ENCODE measurements around the gene STK40.

Gene STK40, protein sequence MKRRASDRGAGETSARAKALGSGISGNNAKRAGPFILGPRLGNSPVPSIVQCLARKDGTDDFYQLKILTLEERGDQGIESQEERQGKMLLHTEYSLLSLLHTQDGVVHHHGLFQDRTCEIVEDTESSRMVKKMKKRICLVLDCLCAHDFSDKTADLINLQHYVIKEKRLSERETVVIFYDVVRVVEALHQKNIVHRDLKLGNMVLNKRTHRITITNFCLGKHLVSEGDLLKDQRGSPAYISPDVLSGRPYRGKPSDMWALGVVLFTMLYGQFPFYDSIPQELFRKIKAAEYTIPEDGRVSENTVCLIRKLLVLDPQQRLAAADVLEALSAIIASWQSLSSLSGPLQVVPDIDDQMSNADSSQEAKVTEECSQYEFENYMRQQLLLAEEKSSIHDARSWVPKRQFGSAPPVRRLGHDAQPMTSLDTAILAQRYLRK
- long read RNA-seq, donor 1, transcript STK40-204 (11 exons, 3,621 nt) = major isoform, 11 of 11 reads
- long read RNA-seq, donor 1, partial matches to known transcripts = 0 of 11 reads
- long read RNA-seq, donor 1, other reads (novel, unspliced or antisense) = 0 of 11 reads
- long read RNA-seq, donor 2, transcript STK40-204 (11 exons, 3,621 nt) = major isoform, 5 of 39 reads
- long read RNA-seq, donor 2, partial matches to known transcripts = 33 of 39 reads
- long read RNA-seq, donor 2, other reads (novel, unspliced or antisense) = 0 of 39 reads
- long read RNA-seq, donor 3, partial matches to known transcripts = 0 of 1 reads
- long read RNA-seq, donor 3, other reads (novel, unspliced or antisense) = 0 of 1 reads
- long read RNA-seq, donor 4, transcript STK40-204 (11 exons, 3,621 nt) = major isoform, 5 of 5 reads
- long read RNA-seq, donor 4, partial matches to known transcripts = 0 of 5 reads
- long read RNA-seq, donor 4, other reads (novel, unspliced or antisense) = 0 of 5 reads
- long read RNA-seq, donor 5, transcript STK40-204 (11 exons, 3,621 nt) = major isoform, 10 of 10 reads
- long read RNA-seq, donor 5, partial matches to known transcripts = 0 of 10 reads
- long read RNA-seq, donor 5, other reads (novel, unspliced or antisense) = 0 of 10 reads
- long read RNA-seq, donor 6, transcript STK40-204 (11 exons, 3,621 nt) = major isoform, 8 of 8 reads
- long read RNA-seq, donor 6, partial matches to known transcripts = 0 of 8 reads
- long read RNA-seq, donor 6, other reads (novel, unspliced or antisense) = 0 of 8 reads
- long read RNA-seq, donor 7, transcript STK40-204 (11 exons, 3,621 nt) = major isoform, 13 of 13 reads
- long read RNA-seq, donor 7, partial matches to known transcripts = 0 of 13 reads
- long read RNA-seq, donor 7, other reads (novel, unspliced or antisense) = 0 of 13 reads
- long read RNA-seq, donor 8, transcript STK40-204 (11 exons, 3,621 nt) = major isoform, 6 of 7 reads
- long read RNA-seq, donor 8, partial matches to known transcripts = 0 of 7 reads
- long read RNA-seq, donor 8, other reads (novel, unspliced or antisense) = 0 of 7 reads

- peak; percentile 82 for DNase-seq
Measured at GRCh38 chr1:36385410-36386264, at the start of gene STK40. Gene STK40, minus strand, starts transcription at chr1:36385924. Its CDS starts 24,592 bp downstream, at chr1:36361332.

- DNase-seq = no peak
Measured at GRCh38 chr1:36433102-36433501, 47.4 kb upstream of the STK40 start.

- DNase-seq = no peak
Measured at GRCh38 chr1:36432616-36433015, 46.9 kb upstream of the STK40 start.

DNA sequence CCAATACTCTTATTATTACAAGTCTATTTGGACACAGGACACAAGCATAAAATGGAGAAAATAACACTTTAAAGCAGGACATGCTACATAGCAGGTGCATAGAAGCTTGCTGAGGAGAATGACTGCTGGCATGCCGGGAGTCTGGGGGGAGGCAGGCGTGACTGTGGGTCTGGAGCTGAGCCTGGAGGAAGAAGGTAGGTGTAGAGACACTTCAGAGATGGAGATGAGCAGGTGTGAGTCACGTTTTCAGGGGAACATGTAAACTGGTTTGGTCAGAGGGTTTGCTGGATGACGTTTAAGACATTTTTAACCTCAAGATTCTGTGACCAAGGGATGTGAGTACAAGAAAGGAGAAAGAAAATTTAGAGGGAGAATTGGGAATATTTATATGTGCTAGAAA, 40.1 kb upstream of the STK40 start:
- no peak for DNase-seq

DNA sequence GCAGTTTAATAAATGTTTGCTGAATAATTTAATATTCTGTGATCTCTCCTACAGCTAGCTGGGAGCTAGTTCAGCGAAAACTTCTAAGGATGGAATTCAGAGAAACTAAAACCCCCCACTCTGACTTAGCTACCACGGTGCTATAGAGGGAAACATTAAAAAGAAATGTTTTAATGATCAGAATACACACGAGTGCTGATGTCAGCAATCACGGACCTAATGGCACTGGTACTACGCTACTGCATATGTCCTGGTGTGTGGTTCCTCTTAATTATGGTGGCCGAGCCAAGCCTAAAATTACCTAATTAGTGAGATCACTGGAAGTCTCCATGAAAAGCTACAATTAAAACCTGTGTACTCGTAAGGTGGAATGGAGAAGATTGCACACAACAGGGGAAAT, 35.9 kb upstream of the STK40 start:
- DNase-seq = no peak

DNA sequence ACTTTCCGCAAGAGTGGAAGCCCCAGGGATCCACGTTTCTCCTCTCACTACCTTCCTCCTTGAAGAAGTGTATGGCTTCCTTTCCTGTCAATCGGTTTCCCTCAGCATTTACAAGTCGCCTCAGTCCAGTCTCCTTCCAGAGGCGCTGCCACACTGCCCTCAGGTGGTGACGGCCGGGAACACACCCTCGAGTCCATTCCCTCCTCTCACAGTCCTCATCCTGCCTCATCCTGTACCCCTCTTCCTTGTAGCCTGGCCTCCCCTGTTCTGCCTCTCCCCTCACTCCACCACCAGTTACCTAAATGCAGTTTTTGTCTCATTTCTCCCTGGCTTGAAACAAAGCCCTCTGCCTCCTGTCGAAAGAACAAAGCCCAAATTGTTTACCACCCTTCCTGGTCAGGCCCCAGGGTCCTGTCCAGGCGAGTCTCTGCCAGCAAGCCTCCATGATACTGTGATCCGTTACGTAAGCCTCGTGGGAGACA, 35.2 kb upstream of the STK40 start:
- peak; percentile 46 for DNase-seq

- DNase-seq = no peak
Measured at GRCh38 chr1:36420409-36420808, 34.7 kb upstream of the STK40 start.

DNA sequence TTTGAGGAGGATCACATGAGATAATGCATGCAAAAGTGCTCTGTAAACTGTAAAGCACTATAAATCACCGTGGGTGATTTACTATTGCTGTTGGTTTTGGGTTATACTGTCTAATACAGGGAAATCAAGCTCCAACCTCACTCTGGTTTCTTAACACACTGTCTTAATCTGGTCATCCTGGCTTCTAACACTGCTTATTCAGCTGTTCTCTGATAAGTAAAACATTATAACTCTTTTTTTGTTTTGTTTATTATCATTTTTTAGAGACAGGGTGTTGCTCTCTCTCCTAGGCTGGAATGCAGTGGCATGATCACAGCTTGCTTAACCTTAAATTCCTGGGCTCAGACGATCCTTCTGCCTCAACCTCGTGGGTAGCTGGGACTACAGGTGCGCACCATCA, 33.8 kb upstream of the STK40 start:
- no peak for DNase-seq

- DNase-seq = no peak
Measured at GRCh38 chr1:36419140-36419539, 33.4 kb upstream of the STK40 start.

DNA sequence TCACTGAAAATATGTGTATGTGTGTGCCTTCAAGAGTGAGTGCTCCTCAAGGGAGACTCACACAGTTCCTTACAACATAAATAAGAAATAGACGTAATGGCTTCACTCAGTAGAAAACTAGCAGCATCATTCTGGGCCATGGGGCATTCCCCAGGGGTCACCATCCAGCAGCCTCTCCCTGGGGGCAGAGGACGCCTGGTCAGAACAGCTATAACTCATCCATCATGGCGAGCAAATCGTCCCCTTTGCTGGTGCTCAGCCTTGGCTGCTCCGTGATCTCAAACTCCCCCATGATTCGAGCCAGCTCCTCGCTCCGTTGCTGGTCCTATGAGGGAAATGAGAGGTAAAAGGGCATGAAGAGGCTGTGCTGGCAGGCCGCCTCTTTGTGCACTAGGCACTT, 32.2 kb upstream of the STK40 start:
- DNase-seq = no peak

DNA sequence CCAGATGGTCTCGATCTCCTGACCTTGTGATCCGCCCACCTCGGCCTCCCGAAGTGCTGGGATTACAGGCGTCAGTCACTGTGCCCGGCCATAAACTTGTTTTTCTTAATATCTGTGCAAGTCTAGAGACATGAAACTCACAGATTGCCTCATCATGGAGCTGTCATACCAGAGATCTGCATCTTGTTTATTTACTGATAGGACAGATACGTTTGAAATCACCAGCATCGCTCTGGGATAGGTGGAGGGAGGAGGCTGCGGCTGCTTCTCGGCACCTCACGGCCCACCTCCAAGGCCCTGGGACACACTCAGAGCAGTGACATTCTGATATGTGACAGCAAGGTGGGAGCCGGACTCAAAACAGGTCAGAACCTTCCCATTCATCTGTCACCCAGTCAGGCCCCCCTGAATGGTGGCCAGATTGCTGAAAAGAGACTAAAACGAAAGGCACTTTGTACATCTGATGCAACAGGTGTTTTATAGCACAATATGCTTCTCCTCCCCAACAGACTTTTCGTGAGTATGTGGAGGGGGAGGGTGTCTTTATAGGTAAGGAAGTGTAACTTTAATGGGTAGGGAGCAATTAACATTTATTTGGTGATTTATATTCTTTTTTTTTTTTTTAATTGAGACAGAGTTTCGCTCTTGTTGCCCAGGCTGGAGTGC, 30.1 kb upstream of the STK40 start:
- DNase-seq = no peak

DNA sequence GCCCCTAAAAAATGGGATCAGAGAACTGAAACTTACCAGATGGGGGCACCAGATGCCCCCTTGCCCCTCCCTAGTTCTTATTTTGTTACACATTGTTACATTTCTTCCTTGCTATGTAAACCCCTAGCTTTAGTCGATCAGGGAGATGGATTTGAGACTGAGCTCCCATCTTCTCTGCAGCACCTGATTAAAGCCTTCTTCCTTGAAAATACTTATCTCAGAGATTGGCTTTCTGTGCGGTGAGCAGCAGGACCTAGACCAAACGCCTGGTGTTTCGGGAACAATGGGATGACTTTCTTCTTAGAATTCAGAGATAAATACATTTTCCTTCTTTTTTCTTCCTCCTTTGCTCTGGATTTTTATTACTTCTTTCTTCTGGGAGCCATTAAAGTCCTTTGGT, 28.7 kb upstream of the STK40 start:
- no peak for DNase-seq

DNA sequence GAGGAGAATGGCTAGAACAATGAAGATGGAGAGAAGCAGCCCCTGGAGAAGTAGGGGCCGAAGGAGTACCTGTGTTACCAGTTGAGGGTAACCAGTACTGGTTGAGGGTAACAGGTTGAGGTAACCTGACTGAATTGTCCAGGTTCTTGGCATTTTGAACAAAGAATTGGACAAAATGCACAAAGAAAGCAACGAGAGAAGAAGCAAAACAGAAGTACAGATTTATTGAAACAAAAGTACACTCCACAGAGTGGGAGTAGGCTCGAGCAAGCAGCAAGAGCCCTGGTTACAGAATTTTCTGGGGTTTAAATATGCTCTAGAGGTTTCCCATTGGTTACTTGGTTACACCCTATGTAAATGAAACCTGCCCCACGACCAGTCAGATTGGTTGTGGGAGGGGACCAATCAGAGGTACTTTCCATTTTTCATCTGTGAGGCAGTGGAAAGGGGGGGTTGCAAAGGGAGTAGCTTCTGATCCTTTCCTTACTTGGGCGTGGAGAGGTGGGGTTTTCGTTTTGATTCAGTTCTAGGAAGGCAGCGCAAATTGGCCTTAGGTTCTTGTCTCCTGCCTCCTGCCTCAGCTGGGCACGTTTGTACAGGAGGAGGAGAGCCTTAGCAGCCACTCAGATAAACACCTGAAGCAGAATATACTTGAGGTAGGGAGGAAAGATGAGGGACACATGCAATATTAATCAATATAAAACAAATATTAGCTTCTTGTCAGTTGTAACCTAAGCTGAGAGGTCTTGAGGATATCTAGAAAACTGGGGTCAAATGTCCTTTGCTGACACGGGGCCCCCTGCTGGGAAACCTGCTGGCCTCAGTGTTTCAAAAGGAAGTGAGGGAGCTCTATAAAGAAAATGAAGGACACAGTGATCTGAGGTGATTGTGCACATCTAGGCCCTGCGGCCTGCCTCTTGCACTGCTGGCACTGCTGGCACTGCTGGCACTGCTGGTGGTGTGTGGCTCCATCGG, 26.2 kb upstream of the STK40 start:
- no peak for DNase-seq

- no peak for DNase-seq
Measured at GRCh38 chr1:36408479-36408878, 22.8 kb upstream of the STK40 start.

DNA sequence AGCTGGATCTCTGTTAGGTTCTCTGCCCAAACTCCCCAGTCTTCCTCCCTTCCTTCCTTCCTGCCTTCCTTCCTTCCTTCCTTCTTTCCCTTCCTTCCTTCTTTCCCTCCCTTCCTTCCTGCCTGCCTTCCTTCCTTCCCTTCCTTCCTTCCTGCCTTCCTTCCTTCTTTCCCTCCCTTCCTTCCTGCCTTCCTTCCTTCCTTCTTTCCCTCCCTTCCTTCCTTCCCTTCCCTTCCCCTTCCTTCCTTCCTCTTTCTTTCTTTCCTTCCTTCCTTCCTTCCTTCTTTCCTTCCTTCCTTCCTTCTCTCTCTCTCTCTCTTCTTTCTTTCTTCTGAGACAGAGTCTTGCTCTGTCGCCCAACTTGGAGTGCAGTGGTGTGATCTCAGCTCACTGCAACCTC, 20.7 kb upstream of the STK40 start:
- no peak for DNase-seq

DNA sequence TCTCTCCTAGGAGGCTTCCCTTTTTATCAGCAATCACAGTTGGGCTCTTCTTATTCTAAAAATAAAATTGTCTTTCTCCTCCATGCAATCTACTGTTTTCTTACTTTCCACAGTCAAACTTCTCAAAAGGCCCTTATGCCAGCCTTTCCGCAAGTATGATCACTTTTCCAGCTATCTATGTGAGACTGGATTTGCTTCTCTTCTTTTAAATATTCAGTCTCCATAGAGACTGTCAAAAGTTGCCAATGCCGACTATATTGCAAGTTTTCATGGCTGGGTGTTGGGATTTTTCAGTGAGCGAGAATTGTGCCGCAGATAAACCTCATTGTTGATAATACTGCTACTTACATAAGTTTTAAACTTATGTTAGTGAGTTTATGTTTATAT, 16.8 kb upstream of the STK40 start:
- DNase-seq = no peak

- DNase-seq = no peak
Measured at GRCh38 chr1:36401602-36402503, 16.1 kb upstream of the STK40 start.

Data from right kidney (tissue), 9 donors.